ENCODE results near the gene SNX22. TPM values are rescaled to one million over a fixed set of nuclear protein-coding genes. Genes with fewer than 3 reads are reported as not detected.

SNX22 gene
- total RNA-seq, 1 experiment from 2014 or later, result 0.33 TPM

DNA sequence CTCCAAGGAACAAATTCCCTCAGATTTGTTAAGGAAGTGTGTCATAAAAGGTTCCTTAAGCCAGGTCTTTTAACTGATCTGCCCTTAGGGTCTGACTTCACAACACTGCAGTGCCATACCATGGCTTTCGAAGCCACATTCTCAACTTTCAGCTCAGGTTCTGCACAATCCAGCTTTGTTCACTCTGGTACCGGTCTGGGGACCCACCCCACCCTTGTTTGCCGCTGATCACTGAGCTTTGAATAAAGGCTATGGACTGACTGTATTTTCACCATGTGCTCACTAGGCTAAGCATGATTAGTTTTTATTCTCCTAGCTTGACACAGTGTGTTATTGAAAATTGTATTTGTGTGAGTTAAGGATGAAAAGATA is 39.9 kb upstream of the SNX22 start:
- H3K36me3 ChIP-seq (ENCODE audit: low read depth), result peaks cover 8% of the 10 kb centered on the region; the same call in 1 of the 2 replicates
- H3K9me3 ChIP-seq (ENCODE audit: insufficient read depth, low read depth), result no peaks in the 10 kb centered on the region
- peaks cover 7% of the 10 kb centered on the region; the same call in 1 of the 2 replicates for H4K20me1 ChIP-seq (ENCODE audit: insufficient read depth)
- no peaks in the 10 kb centered on the region for H3K27me3 ChIP-seq (ENCODE audit: insufficient read depth, low read depth)
- no peak overlapping the region for H3K4me2 ChIP-seq
- no peak overlapping the region for H2AFZ ChIP-seq
- no peaks in the 10 kb centered on the region for H3K9me2 ChIP-seq (ENCODE audit: insufficient read depth)
- H3K4me3 ChIP-seq, result no peak overlapping the region
- BruUV-seq (replicated peaks), result no TSS peak
- intact Hi-C loops (cut with micrococcal nuclease; ENCODE audit: unreplicated experiment), result no loop called here
- TF ChIP-seq, protein P1, sequence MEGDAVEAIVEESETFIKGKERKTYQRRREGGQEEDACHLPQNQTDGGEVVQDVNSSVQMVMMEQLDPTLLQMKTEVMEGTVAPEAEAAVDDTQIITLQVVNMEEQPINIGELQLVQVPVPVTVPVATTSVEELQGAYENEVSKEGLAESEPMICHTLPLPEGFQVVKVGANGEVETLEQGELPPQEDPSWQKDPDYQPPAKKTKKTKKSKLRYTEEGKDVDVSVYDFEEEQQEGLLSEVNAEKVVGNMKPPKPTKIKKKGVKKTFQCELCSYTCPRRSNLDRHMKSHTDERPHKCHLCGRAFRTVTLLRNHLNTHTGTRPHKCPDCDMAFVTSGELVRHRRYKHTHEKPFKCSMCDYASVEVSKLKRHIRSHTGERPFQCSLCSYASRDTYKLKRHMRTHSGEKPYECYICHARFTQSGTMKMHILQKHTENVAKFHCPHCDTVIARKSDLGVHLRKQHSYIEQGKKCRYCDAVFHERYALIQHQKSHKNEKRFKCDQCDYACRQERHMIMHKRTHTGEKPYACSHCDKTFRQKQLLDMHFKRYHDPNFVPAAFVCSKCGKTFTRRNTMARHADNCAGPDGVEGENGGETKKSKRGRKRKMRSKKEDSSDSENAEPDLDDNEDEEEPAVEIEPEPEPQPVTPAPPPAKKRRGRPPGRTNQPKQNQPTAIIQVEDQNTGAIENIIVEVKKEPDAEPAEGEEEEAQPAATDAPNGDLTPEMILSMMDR (conservative IDR thresholded peaks at IDR 0.05), result no peak
- TF ChIP-seq EZH2 (IDR thresholded peaks at IDR 0.05; ENCODE audit: low read depth), result no peak
- no peaks in the 10 kb centered on the region for H3F3A ChIP-seq (ENCODE audit: insufficient read depth, low read depth)
- 0 out of 2 replicates have a peak, but pooled peaks cover 9% of the 10 kb centered on the region for H3K79me2 ChIP-seq (ENCODE audit: low read depth)
- ChIA-PET POLR2A (ENCODE audit: unreplicated experiment) (interaction anchor here (0.6 kb wide), 1 partner anchor 485 kb away, joined by 7 read pairs; no protein-coding TSS in a partner anchor), CTCF (no interaction called here)
- no peaks in the 10 kb centered on the region for H3K4me1 ChIP-seq (replicated peaks; ENCODE audit: insufficient read depth)
- DNase-seq, result no peak
- H3K27ac ChIP-seq, result no peak overlapping the region

- H4K20me1 ChIP-seq (ENCODE audit: insufficient read depth), result peaks cover 5% of the 10 kb centered on the region; the same call in 1 of the 2 replicates
- no peak overlapping the region for H2AFZ ChIP-seq
- intact Hi-C loops (cut with micrococcal nuclease; ENCODE audit: unreplicated experiment), result no loop called here
- BruUV-seq (replicated peaks), result no TSS peak
- H3K27ac ChIP-seq, result no peak overlapping the region
- no peaks in the 10 kb centered on the region for H3K27me3 ChIP-seq (ENCODE audit: insufficient read depth, low read depth)
- H3K4me3 ChIP-seq, result no peak overlapping the region
- peaks cover 8% of the 10 kb centered on the region; the same call in 1 of the 2 replicates for H3K36me3 ChIP-seq (ENCODE audit: low read depth)
- H3F3A ChIP-seq (ENCODE audit: insufficient read depth, low read depth), result no peaks in the 10 kb centered on the region
- ChIA-PET POLR2A (ENCODE audit: unreplicated experiment) (interaction anchor here (0.6 kb wide), 1 partner anchor 133 kb away, joined by 4 read pairs; no protein-coding TSS in a partner anchor), CTCF (no interaction called here)
- DNase-seq, result no peak
- H3K79me2 ChIP-seq (ENCODE audit: low read depth), result 0 out of 2 replicates have a peak, but pooled peaks cover 9% of the 10 kb centered on the region
- TF ChIP-seq EZH2 (IDR thresholded peaks at IDR 0.05; ENCODE audit: low read depth), result no peak
- TF ChIP-seq, protein P1 (conservative IDR thresholded peaks at IDR 0.05), result no peak
- no peaks in the 10 kb centered on the region for H3K9me3 ChIP-seq (ENCODE audit: insufficient read depth, low read depth)
- no peak overlapping the region for H3K4me2 ChIP-seq
- no peaks in the 10 kb centered on the region for H3K9me2 ChIP-seq (ENCODE audit: insufficient read depth)
- no peaks in the 10 kb centered on the region for H3K4me1 ChIP-seq (replicated peaks; ENCODE audit: insufficient read depth)
These were observed 39.3 kb upstream of the SNX22 start for GRCh38 chr15:64112073-64112772.

GRCh38 chr15:64112904-64113303 is 38.6 kb upstream of the SNX22 start:
- H3K4me3 ChIP-seq, result no peak overlapping the region
- POLR2A ChIA-PET (ENCODE audit: unreplicated experiment), result no interaction called here
- H2AFZ ChIP-seq, result no peak overlapping the region
- no peaks in the 10 kb centered on the region for H3K9me2 ChIP-seq (ENCODE audit: insufficient read depth)
- H3K79me2 ChIP-seq (ENCODE audit: low read depth), result 0 out of 2 replicates have a peak, but pooled peaks cover 9% of the 10 kb centered on the region
- peaks cover 8% of the 10 kb centered on the region; the same call in 1 of the 2 replicates for H3K36me3 ChIP-seq (ENCODE audit: low read depth)
- H3K27ac ChIP-seq, result no peak overlapping the region
- intact Hi-C loops (cut with micrococcal nuclease; ENCODE audit: unreplicated experiment), result no loop called here
- no peak for DNase-seq
- no peaks in the 10 kb centered on the region for H4K20me1 ChIP-seq (ENCODE audit: insufficient read depth)
- BruUV-seq (replicated peaks), result no TSS peak
- H3K9me3 ChIP-seq (ENCODE audit: insufficient read depth, low read depth), result no peaks in the 10 kb centered on the region
- H3K4me1 ChIP-seq (replicated peaks; ENCODE audit: insufficient read depth), result no peaks in the 10 kb centered on the region
- no peaks in the 10 kb centered on the region for H3K27me3 ChIP-seq (ENCODE audit: insufficient read depth, low read depth)
- CTCF ChIA-PET, result no interaction called here
- no peak overlapping the region for H3K4me2 ChIP-seq
- H3F3A ChIP-seq (ENCODE audit: insufficient read depth, low read depth), result no peaks in the 10 kb centered on the region
- TF ChIP-seq EZH2 (IDR thresholded peaks at IDR 0.05; ENCODE audit: low read depth), result no peak
- TF ChIP-seq, protein P1 (conservative IDR thresholded peaks at IDR 0.05), result no peak
